Measurements from ENCODE around the gene CDC14A.

DNA sequence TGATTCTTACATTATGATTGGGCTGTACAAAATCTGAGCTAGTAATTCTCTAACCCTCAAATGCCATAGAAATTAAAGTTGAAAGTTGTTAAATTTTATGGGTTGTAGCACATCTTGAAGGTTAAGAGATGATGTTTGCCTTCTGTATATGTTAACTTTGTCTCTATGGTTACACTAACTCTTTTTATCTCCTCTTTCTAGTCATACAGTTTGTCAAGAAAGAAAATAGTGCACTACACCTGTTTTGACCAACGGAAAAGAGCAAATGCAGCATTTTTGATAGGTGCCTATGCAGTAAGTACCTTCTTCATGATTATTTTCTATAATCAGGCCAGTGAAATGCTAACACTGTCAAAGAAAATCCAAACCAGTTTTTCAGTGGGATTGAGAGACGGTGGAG is 38.2 kb downstream of the CDC14A start:
- TF ChIP-seq, protein P1, sequence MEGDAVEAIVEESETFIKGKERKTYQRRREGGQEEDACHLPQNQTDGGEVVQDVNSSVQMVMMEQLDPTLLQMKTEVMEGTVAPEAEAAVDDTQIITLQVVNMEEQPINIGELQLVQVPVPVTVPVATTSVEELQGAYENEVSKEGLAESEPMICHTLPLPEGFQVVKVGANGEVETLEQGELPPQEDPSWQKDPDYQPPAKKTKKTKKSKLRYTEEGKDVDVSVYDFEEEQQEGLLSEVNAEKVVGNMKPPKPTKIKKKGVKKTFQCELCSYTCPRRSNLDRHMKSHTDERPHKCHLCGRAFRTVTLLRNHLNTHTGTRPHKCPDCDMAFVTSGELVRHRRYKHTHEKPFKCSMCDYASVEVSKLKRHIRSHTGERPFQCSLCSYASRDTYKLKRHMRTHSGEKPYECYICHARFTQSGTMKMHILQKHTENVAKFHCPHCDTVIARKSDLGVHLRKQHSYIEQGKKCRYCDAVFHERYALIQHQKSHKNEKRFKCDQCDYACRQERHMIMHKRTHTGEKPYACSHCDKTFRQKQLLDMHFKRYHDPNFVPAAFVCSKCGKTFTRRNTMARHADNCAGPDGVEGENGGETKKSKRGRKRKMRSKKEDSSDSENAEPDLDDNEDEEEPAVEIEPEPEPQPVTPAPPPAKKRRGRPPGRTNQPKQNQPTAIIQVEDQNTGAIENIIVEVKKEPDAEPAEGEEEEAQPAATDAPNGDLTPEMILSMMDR (conservative IDR thresholded peaks at IDR 0.05 in 1 of 2, IDR thresholded peaks at IDR 0.05 in 1 of 2; ENCODE audit: extremely low read depth in 1 of 2, insufficient read depth in 1 of 2, low read depth in 1 of 2, low read length in 2 of 2), result no peak
- TF ChIP-seq EZH2 (IDR thresholded peaks at IDR 0.05; ENCODE audit: borderline replicate concordance, low read length), result no peak
